WTC11 (cell line): ENCODE data around the gene HSD17B12. TPM values are rescaled to one million over a fixed set of nuclear protein-coding genes. Genes with fewer than 3 reads are reported as not detected.

Source experiments
- ATAC-seq: fragments of 200-7000 bp; cut with Tn5 transposase; 2 replicates; pipeline ENCODE4 v1.10.0; 2021; ENCODE audit warnings: mild to moderate bottlenecking, moderate library complexity
- CTCF ChIA-PET: fragments of 300-600 bp; sonication (Branson Sonifier 250); formaldehyde crosslinking; loops from one replicate; lab custom pipeline; 2021; ENCODE audit warnings: antibody characterized with exemption; lab: Charles Lee
- POLR2A ChIA-PET: fragments of 350-600 bp; sonication (Branson Sonifier 250); formaldehyde crosslinking; loops from one replicate; lab custom pipeline; 2021; ENCODE audit warnings: antibody characterized with exemption; lab: Charles Lee
- DNase-seq: peaks from one replicate; pipeline ENCODE4 v3.0.0; 2021; ENCODE audit warnings: low spot score
- H3K27ac Mint-ChIP-seq: 2 replicates; pipeline ENCODE4 v1.8.0; 2021; ENCODE audit warnings: mixed read lengths
- H3K27me3 Mint-ChIP-seq: 2 replicates; pipeline ENCODE4 v1.8.0; 2021; ENCODE audit warnings: low read depth, mild to moderate bottlenecking, moderate library complexity, mixed read lengths
- H3K36me3 Mint-ChIP-seq: 2 replicates; pipeline ENCODE4 v1.8.0; 2021; ENCODE audit warnings: mixed read lengths
- H3K4me1 Mint-ChIP-seq: 2 replicates; pipeline ENCODE4 v1.8.0; 2022; ENCODE audit warnings: mixed read lengths
- H3K4me3 Mint-ChIP-seq: 2 replicates; pipeline ENCODE4 v1.8.0; 2021; ENCODE audit warnings: mild to moderate bottlenecking, moderate library complexity, mixed read lengths
- H3K9me3 Mint-ChIP-seq: 2 replicates; pipeline ENCODE4 v1.8.0; 2021; ENCODE audit warnings: mixed read lengths
- CBFB ChIP-seq: sonication (generic); formaldehyde crosslinking; IDR thresholded peaks from 2 replicates; pipeline ENCODE4 v1.8.1; 2022; ENCODE audit warnings: mild to moderate bottlenecking, low read depth, missing genetic modification reagents
- CREM ChIP-seq: sonication (generic); formaldehyde crosslinking; IDR thresholded peaks from 2 replicates; pipeline ENCODE4 v1.8.1; 2022; ENCODE audit warnings: mild to moderate bottlenecking, missing genetic modification reagents, moderate library complexity
- ELF4 ChIP-seq: sonication (generic); formaldehyde crosslinking; IDR thresholded peaks from 2 replicates; pipeline ENCODE4 v1.8.1; 2022; ENCODE audit warnings: low read depth, mild to moderate bottlenecking, moderate library complexity, missing genetic modification reagents
- EMX1 ChIP-seq: fragments of 250-450 bp; sonication (Bioruptor Pico); IDR thresholded peaks from 2 replicates; pipeline ENCODE4 v1.8.0; 2021; ENCODE audit warnings: mild to moderate bottlenecking
- ETV6 ChIP-seq: sonication (generic); formaldehyde crosslinking; IDR thresholded peaks from 2 replicates; pipeline ENCODE4 v1.8.1; 2022; ENCODE audit warnings: mild to moderate bottlenecking, missing genetic modification reagents
- GTF2I ChIP-seq: fragments of 250-450 bp; sonication (Bioruptor Pico); conservative IDR thresholded peaks from 2 replicates; pipeline ENCODE4 v1.4.0; 2021; ENCODE audit warnings: mild to moderate bottlenecking
- MXD4 ChIP-seq: fragments of 250-450 bp; sonication (Bioruptor Pico); IDR thresholded peaks from 2 replicates; pipeline ENCODE4 v1.8.0; 2021; ENCODE audit warnings: mild to moderate bottlenecking, moderate library complexity, borderline replicate concordance
- NR1H2 ChIP-seq: sonication (generic); formaldehyde crosslinking; IDR thresholded peaks from 2 replicates; pipeline ENCODE4 v1.9.0; 2021; ENCODE audit warnings: mild to moderate bottlenecking, moderate library complexity, missing genetic modification reagents
- NR3C1 ChIP-seq: sonication (generic); formaldehyde crosslinking; conservative IDR thresholded peaks from 2 replicates; pipeline ENCODE4 v1.8.1; 2023; ENCODE audit warnings: low read depth, mild to moderate bottlenecking, missing genetic modification reagents
- OVOL2 ChIP-seq: fragments of 250-450 bp; sonication (Bioruptor Pico); IDR thresholded peaks from 2 replicates; pipeline ENCODE4 v1.9.0; 2021; ENCODE audit warnings: mild to moderate bottlenecking, borderline replicate concordance
- PRDM15 ChIP-seq: sonication (generic); formaldehyde crosslinking; IDR thresholded peaks from 2 replicates; pipeline ENCODE4 v1.8.0; 2022; ENCODE audit warnings: missing genetic modification reagents
- PRRX2 ChIP-seq: fragments of 250-450 bp; sonication (Bioruptor Pico); IDR thresholded peaks from 2 replicates; pipeline ENCODE4 v1.8.0; 2021; ENCODE audit warnings: mild to moderate bottlenecking
- RELA ChIP-seq: sonication (generic); formaldehyde crosslinking; IDR thresholded peaks from 2 replicates; pipeline ENCODE4 v1.8.1; 2022; ENCODE audit warnings: missing genetic modification reagents, mild to moderate bottlenecking, borderline replicate concordance
- TEAD1 ChIP-seq: sonication (generic); formaldehyde crosslinking; IDR thresholded peaks from 2 replicates; pipeline ENCODE4 v1.8.0; 2022; ENCODE audit warnings: mild to moderate bottlenecking, missing genetic modification reagents
- ZNF138 ChIP-seq: sonication (generic); formaldehyde crosslinking; conservative IDR thresholded peaks from 2 replicates; pipeline ENCODE4 v1.8.1; 2022; ENCODE audit warnings: mild to moderate bottlenecking, moderate library complexity, missing genetic modification reagents
- ZNF232 ChIP-seq: sonication (generic); formaldehyde crosslinking; IDR thresholded peaks from 2 replicates; pipeline ENCODE4 v1.8.0; 2022; ENCODE audit warnings: mild to moderate bottlenecking, missing genetic modification reagents
- ZNF317 ChIP-seq: sonication (generic); formaldehyde crosslinking; IDR thresholded peaks from 2 replicates; pipeline ENCODE4 v1.8.1; 2023; ENCODE audit warnings: low read depth, mild to moderate bottlenecking, moderate library complexity, missing genetic modification reagents, borderline replicate concordance
- ZNF512 ChIP-seq: sonication (generic); formaldehyde crosslinking; IDR thresholded peaks from 2 replicates; pipeline ENCODE4 v1.8.1; 2022; ENCODE audit warnings: missing genetic modification reagents, borderline replicate concordance
- total RNA-seq: library from RNA; stranded (reverse); gene quantifications from 3 replicates; pipeline ENCODE4 v1.2.3, GENCODE V29; 2021
- TF ChIP-seq, protein P1 (sequence below): fragments of 250-450 bp; sonication (Bioruptor Pico); IDR thresholded peaks from 2 replicates; pipeline ENCODE4 v1.9.0; 2021; ENCODE audit warnings: moderate library complexity, mild to moderate bottlenecking, inconsistent platforms, borderline replicate concordance
- TF ChIP-seq, protein P2 (sequence below): sonication (generic); formaldehyde crosslinking; IDR thresholded peaks from 2 replicates; pipeline ENCODE4 v1.8.1; 2023; ENCODE audit warnings: mild to moderate bottlenecking, missing genetic modification reagents
- TF ChIP-seq, protein P3 (sequence below): sonication (generic); formaldehyde crosslinking; IDR thresholded peaks from 2 replicates; pipeline ENCODE4 v1.8.1; 2023; ENCODE audit warnings: mild to moderate bottlenecking, missing genetic modification reagents, moderate library complexity
- TF ChIP-seq, protein P4 (sequence below): sonication (generic); formaldehyde crosslinking; IDR thresholded peaks from 2 replicates; pipeline ENCODE4 v1.8.0; 2022; ENCODE audit warnings: mild to moderate bottlenecking, missing genetic modification reagents

The HSD17B12 gene
- total RNA-seq, 1 experiment from 2014 or later: 149 TPM

DNA sequence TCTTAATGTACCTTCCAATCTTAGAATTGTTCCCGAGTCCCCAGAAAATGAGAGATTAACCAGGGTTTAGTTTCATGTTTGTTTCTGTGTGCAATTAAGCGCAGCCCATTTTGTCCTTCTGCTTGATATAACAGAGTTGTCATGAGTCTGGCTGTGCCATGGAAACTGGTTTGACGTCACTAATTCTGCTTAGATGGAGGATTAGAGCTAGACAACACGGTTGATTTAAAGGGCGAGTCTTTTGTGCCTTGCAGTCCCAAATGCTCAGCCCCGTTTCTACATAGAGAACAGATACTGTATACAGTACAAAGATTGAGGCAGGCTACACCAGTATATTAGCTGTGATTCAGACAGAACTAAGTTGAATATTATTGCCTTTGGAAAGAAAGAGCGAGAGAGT is 154.6 kb downstream of the HSD17B12 start (continued):
- TF ChIP-seq PRDM15 (CRISPR knock-in tag): no peak
- TF ChIP-seq ZNF512 (CRISPR knock-in tag): no peak
- no peak for TF ChIP-seq ETV6
- no peak for TF ChIP-seq CBFB (CRISPR knock-in tag)
- TF ChIP-seq ZNF317 (CRISPR knock-in tag): no peak
- TF ChIP-seq OVOL2 (CRISPR knock-in tag): no peak
- no peak for TF ChIP-seq EMX1 (CRISPR knock-in tag)
- TF ChIP-seq, protein P1, sequence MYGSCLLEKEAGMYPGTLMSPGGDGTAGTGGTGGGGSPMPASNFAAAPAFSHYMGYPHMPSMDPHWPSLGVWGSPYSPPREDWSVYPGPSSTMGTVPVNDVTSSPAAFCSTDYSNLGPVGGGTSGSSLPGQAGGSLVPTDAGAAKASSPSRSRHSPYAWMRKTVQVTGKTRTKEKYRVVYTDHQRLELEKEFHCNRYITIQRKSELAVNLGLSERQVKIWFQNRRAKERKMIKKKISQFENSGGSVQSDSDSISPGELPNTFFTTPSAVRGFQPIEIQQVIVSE: no peak
- TF ChIP-seq CREM (CRISPR knock-in tag): no peak
- TF ChIP-seq TEAD1: no peak
- no peak for TF ChIP-seq NR1H2
- no peak for TF ChIP-seq MXD4
- TF ChIP-seq, all 79 proteins: peak for 0

DNA sequence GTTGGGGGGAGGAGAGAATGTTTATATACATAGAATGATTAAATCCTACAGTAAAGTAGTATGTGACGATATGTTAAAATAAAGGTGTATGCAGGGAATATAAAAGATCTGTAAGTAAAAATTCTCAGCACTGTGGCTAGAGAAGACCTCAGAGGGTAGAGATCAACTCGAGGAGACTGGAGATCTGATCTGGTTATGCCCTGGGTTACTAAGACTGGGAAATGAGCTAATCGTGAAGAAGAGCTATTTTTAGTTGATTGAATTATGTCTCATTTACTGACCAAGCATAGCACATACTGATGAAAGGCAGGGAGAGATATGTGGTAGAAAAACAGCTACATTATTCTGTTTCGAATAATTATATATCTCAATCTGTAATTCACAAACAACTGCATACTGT is 157.3 kb downstream of the HSD17B12 start:
- H3K4me3 Mint-ChIP-seq: no peak overlapping the region
- ChIA-PET POLR2A (no interaction called here), CTCF (interaction anchor here (1.3 to 1.8 kb wide), 2 partner anchors 12 to 14 kb away, joined by 4 to 9 read pairs; no protein-coding TSS in a partner anchor)
- H3K4me1 Mint-ChIP-seq: peaks cover 11% of the 10 kb centered on the region
- H3K27ac Mint-ChIP-seq: no peak overlapping the region
- peaks cover 4% of the 10 kb centered on the region for H3K9me3 Mint-ChIP-seq
- no peaks in the 10 kb centered on the region for H3K27me3 Mint-ChIP-seq
- peaks cover 41% of the 10 kb centered on the region for H3K36me3 Mint-ChIP-seq
- ATAC-seq (no peak), DNase-seq (no peak)
- TF ChIP-seq, protein P2, sequence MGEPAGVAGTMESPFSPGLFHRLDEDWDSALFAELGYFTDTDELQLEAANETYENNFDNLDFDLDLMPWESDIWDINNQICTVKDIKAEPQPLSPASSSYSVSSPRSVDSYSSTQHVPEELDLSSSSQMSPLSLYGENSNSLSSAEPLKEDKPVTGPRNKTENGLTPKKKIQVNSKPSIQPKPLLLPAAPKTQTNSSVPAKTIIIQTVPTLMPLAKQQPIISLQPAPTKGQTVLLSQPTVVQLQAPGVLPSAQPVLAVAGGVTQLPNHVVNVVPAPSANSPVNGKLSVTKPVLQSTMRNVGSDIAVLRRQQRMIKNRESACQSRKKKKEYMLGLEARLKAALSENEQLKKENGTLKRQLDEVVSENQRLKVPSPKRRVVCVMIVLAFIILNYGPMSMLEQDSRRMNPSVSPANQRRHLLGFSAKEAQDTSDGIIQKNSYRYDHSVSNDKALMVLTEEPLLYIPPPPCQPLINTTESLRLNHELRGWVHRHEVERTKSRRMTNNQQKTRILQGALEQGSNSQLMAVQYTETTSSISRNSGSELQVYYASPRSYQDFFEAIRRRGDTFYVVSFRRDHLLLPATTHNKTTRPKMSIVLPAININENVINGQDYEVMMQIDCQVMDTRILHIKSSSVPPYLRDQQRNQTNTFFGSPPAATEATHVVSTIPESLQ (CRISPR knock-in tag): no peak
- TF ChIP-seq ZNF138 (CRISPR knock-in tag): no peak
- TF ChIP-seq, protein P3, sequence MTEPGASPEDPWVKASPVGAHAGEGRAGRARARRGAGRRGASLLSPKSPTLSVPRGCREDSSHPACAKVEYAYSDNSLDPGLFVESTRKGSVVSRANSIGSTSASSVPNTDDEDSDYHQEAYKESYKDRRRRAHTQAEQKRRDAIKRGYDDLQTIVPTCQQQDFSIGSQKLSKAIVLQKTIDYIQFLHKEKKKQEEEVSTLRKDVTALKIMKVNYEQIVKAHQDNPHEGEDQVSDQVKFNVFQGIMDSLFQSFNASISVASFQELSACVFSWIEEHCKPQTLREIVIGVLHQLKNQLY: no peak
- TF ChIP-seq OVOL2 (CRISPR knock-in tag): no peak
- TF ChIP-seq ZNF512 (CRISPR knock-in tag): no peak
- TF ChIP-seq RELA (CRISPR knock-in tag): no peak
- no peak for TF ChIP-seq PRRX2
- no peak for TF ChIP-seq ELF4 (CRISPR knock-in tag)
- TF ChIP-seq GTF2I (CRISPR knock-in tag): no peak
- TF ChIP-seq ZNF232 (CRISPR knock-in tag): no peak
- no peak for TF ChIP-seq CBFB (CRISPR knock-in tag)
- no peak for TF ChIP-seq PRDM15 (CRISPR knock-in tag)
- TF ChIP-seq, protein P4, sequence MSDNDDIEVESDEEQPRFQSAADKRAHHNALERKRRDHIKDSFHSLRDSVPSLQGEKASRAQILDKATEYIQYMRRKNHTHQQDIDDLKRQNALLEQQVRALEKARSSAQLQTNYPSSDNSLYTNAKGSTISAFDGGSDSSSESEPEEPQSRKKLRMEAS (CRISPR knock-in tag): no peak
- no peak for TF ChIP-seq ZNF317 (CRISPR knock-in tag)
- no peak for TF ChIP-seq NR3C1
